H9 (cell line): ENCODE results near the gene RNASEL. TPM values are rescaled to one million over a fixed set of nuclear protein-coding genes. Genes with fewer than 3 reads are reported as not detected.

Experiments
- DNase-seq: peaks from one replicate; pipeline ENCODE4 v3.0.0-alpha.2; 2017
- H2AFZ ChIP-seq: one replicate; pipeline ENCODE4 v1.6.1; 2013; ENCODE audit warnings: mild to moderate bottlenecking, low read length, control low read depth, moderate library complexity
- H2AK5ac ChIP-seq: 2 replicates; pipeline ENCODE4 v1.6.1; 2013; ENCODE audit warnings: low read length, control low read depth, mixed read lengths; ENCODE audit not compliant: insufficient read length
- H2BK120ac ChIP-seq: one replicate; pipeline ENCODE4 v1.6.1; 2013; ENCODE audit warnings: low read depth, mild to moderate bottlenecking, low read length, control low read depth, inconsistent platforms; ENCODE audit not compliant: poor library complexity, severe bottlenecking
- H2BK12ac ChIP-seq: 2 replicates; pipeline ENCODE4 v1.6.1; 2013; ENCODE audit warnings: low read length, control low read depth, mixed read lengths, low read depth; ENCODE audit not compliant: insufficient read length
- H2BK15ac ChIP-seq: 2 replicates; pipeline ENCODE4 v1.6.1; 2013; ENCODE audit warnings: low read depth, low read length, control low read depth
- H2BK20ac ChIP-seq: one replicate; pipeline ENCODE4 v1.6.1; 2013; ENCODE audit warnings: low read depth, mild to moderate bottlenecking, low read length, control low read depth, inconsistent platforms; ENCODE audit not compliant: poor library complexity, severe bottlenecking
- H2BK5ac ChIP-seq: 2 replicates; pipeline ENCODE4 v1.6.1; 2013; ENCODE audit warnings: low read length, control low read depth, mixed read lengths; ENCODE audit not compliant: insufficient read length
- H3K14ac ChIP-seq: 2 replicates; pipeline ENCODE4 v1.6.1; 2013; ENCODE audit warnings: low read length, control low read depth; ENCODE audit not compliant: insufficient read depth
- H3K18ac ChIP-seq: 2 replicates; pipeline ENCODE4 v1.6.1; 2013; ENCODE audit warnings: low read depth, mild to moderate bottlenecking, mixed read lengths, low read length, control low read depth; ENCODE audit not compliant: insufficient read length
- H3K23ac ChIP-seq: 2 replicates; pipeline ENCODE4 v1.6.1; 2013; ENCODE audit warnings: low read length, control low read depth, mixed read lengths, low read depth; ENCODE audit not compliant: insufficient read length
- H3K23me2 ChIP-seq: 2 replicates; pipeline ENCODE4 v1.6.1; 2013; ENCODE audit warnings: low read depth, mild to moderate bottlenecking, mixed read lengths, low read length, control low read depth; ENCODE audit not compliant: insufficient read length, poor library complexity, severe bottlenecking
- H3K27ac ChIP-seq: 2 replicates; pipeline ENCODE4 v1.5.1; 2013; ENCODE audit warnings: low read length, control low read depth, mixed read lengths, low read depth; ENCODE audit not compliant: insufficient read length
- H3K27me3 ChIP-seq: 2 replicates; pipeline ENCODE4 v1.6.1; 2013; ENCODE audit warnings: low read length, control low read depth, inconsistent platforms; ENCODE audit not compliant: insufficient read depth
- H3K4ac ChIP-seq: 2 replicates; pipeline ENCODE4 v1.6.1; 2013; ENCODE audit warnings: low read depth, mild to moderate bottlenecking, control low read depth, inconsistent platforms, low read length, moderate library complexity
- H3K4me1 ChIP-seq: 2 replicates; pipeline ENCODE4 v1.6.1; 2013; ENCODE audit warnings: low read length, control low read depth, inconsistent platforms; ENCODE audit not compliant: insufficient read depth
- H3K4me2 ChIP-seq: 2 replicates; pipeline ENCODE4 v1.6.1; 2013; ENCODE audit warnings: low read length, control low read depth, mixed read lengths; ENCODE audit not compliant: insufficient read length, insufficient read depth
- H3K56ac ChIP-seq: 2 replicates; pipeline ENCODE4 v1.6.1; 2013; ENCODE audit warnings: low read depth, mild to moderate bottlenecking, mixed read lengths, low read length, control low read depth; ENCODE audit not compliant: insufficient read length
- H3K79me1 ChIP-seq: 2 replicates; pipeline ENCODE4 v1.6.1; 2013; ENCODE audit warnings: low read depth, mild to moderate bottlenecking, moderate library complexity, low read length, control low read depth, inconsistent platforms; ENCODE audit not compliant: insufficient read depth, poor library complexity, severe bottlenecking
- H3K79me2 ChIP-seq: 2 replicates; pipeline ENCODE4 v1.6.1; 2013; ENCODE audit warnings: low read length, control low read depth, inconsistent platforms; ENCODE audit not compliant: insufficient read depth
- H3K9ac ChIP-seq: 2 replicates; pipeline ENCODE4 v1.6.1; 2013; ENCODE audit warnings: low read length, control low read depth, mixed read lengths; ENCODE audit not compliant: insufficient read length; ENCODE audit errors: extremely low read depth
- H3K9me3 ChIP-seq: one replicate; pipeline ENCODE4 v1.6.1; 2013; ENCODE audit warnings: low read depth, low read length, inconsistent platforms; ENCODE audit not compliant: control insufficient read depth
- H3T11ph ChIP-seq: one replicate; pipeline ENCODE4 v1.6.1; 2013; ENCODE audit warnings: mild to moderate bottlenecking, low read length, control low read depth, inconsistent platforms
- H4K20me1 ChIP-seq: one replicate; pipeline ENCODE4 v1.6.1; 2013; ENCODE audit not compliant: control insufficient read depth, insufficient read length, insufficient read depth
- H4K5ac ChIP-seq: 2 replicates; pipeline ENCODE4 v1.6.1; 2013; ENCODE audit warnings: low read depth, mild to moderate bottlenecking, mixed read lengths, low read length, control low read depth; ENCODE audit not compliant: insufficient read length
- H4K8ac ChIP-seq: replicated peaks from 2 replicates; pipeline ENCODE4 v1.6.1; 2013; ENCODE audit warnings: low read length, control low read depth, mixed read lengths, low read depth; ENCODE audit not compliant: insufficient read length
- H4K91ac ChIP-seq: 2 replicates; pipeline ENCODE4 v1.6.1; 2013; ENCODE audit warnings: low read depth, mild to moderate bottlenecking, moderate library complexity, mixed read lengths, low read length, control low read depth; ENCODE audit not compliant: insufficient read length
- H3K27ac Mint-ChIP-seq, 3 experiments: 2 replicates in 2 of 3; 3 replicates in 1 of 3; pipeline ENCODE4 v1.8.0; 2020 to 2021; ENCODE audit warnings: mixed read lengths in 3 of 3, mild to moderate bottlenecking in 1 of 3, moderate library complexity in 1 of 3
- H3K27me3 Mint-ChIP-seq: 2 replicates; pipeline ENCODE4 v1.8.0; 2021; ENCODE audit warnings: low read depth, mild to moderate bottlenecking, moderate library complexity, mixed read lengths
- H3K36me3 Mint-ChIP-seq, 3 experiments: 2 replicates in 2 of 3; 3 replicates in 1 of 3; pipeline ENCODE4 v1.8.0; 2020 to 2021; ENCODE audit warnings: low read depth in 3 of 3, mixed read lengths in 3 of 3; ENCODE audit not compliant: insufficient read depth in 1 of 3
- H3K4me1 Mint-ChIP-seq, 2 experiments: 2 replicates each; pipeline ENCODE4 v1.8.0; 2020; ENCODE audit warnings: mixed read lengths in 2 of 2
- H3K4me3 Mint-ChIP-seq, 2 experiments: 2 replicates in 1 of 2; 3 replicates in 1 of 2; pipeline ENCODE4 v1.8.0; 2020 to 2021; ENCODE audit warnings: mild to moderate bottlenecking in 2 of 2, mixed read lengths in 2 of 2, moderate library complexity in 1 of 2
- H3K9me3 Mint-ChIP-seq, 2 experiments: 2 replicates in 1 of 2; 3 replicates in 1 of 2; pipeline ENCODE4 v1.8.0; 2020; ENCODE audit warnings: mild to moderate bottlenecking in 2 of 2, mixed read lengths in 2 of 2, moderate library complexity in 1 of 2
- CTCF ChIP-seq: fragments of 200-600 bp; sonication (generic); conservative IDR thresholded peaks from 3 replicates; pipeline ENCODE4 v1.8.0; 2021; ENCODE audit warnings: antibody characterized with exemption, mild to moderate bottlenecking
- WGBS: extraction: QIAGEN DNeasy Blood & Tissue Kit; methylation state at CpG from one replicate; pipeline ENCODE4 v1.1.7; 2013; ENCODE audit warnings: missing lambda C conversion rate, low lambda C conversion rate, mixed read lengths; ENCODE audit not compliant: insufficient read length; ENCODE audit errors: extremely low coverage; 5-methylcytosine and 5-hydroxymethylcytosine counted together
- total RNA-seq: library from RNA; stranded (reverse); gene quantifications from 2 replicates; pipeline ENCODE4 v1.2.1, GENCODE V29; 2021

The RNASEL gene
- total RNA-seq, 1 experiment from 2014 or later = 0.63 TPM

GRCh38 chr1:182604175-182605164 lies 15.4 kb upstream of the RNASEL start, which contains the start of gene RGS16:
TSS of gene RGS16 (minus strand) at chr1:182604389. CDS start at chr1:182604259, 130 bp downstream.
- Mint-ChIP-seq H3K4me3 (peak within 1 kb of the TSS in 1 of 2 experiments; percentile 57; a peak in 3 of 5 replicates), H3K27ac (no peak within 1 kb of the TSS; a peak in 1 of 7 replicates), H3K9me3 (peaks cover 0 to 2% of the 10 kb centered on the region in 2 experiments; a peak in 1 of 5 replicates), H3K36me3 (peaks cover 0 to 8% (median 2%) of the 10 kb centered on the region in 3 experiments; a peak in 5 of 7 replicates), H3K27me3 (peaks cover 42% of the 10 kb centered on the region), H3K4me1 (peaks cover 3 to 9% of the 10 kb centered on the region in 2 experiments; a peak in 3 of 4 replicates)
- H2BK20ac ChIP-seq = no peak within 1 kb of the TSS
- no peak within 1 kb of the TSS for H4K8ac ChIP-seq
- peaks cover 9% of the 10 kb centered on the region; the same call in 1 of the 2 replicates for H3K27me3 ChIP-seq
- H2AK5ac ChIP-seq = no peak within 1 kb of the TSS
- H3K14ac ChIP-seq = 0 out of 2 replicates have a peak within 1 kb of the TSS, but pooled peaks have one; percentile 56
- H2BK5ac ChIP-seq = no peak within 1 kb of the TSS
- H2BK120ac ChIP-seq = no peak within 1 kb of the TSS
- H3K4ac ChIP-seq = no peak within 1 kb of the TSS
- DNase-seq = peak; percentile 96
- no peaks in the 10 kb centered on the region for H3K79me1 ChIP-seq
- no peak within 1 kb of the TSS for H3T11ph ChIP-seq
- H3K23ac ChIP-seq = no peak within 1 kb of the TSS
- H3K56ac ChIP-seq = no peak within 1 kb of the TSS
- H4K91ac ChIP-seq = no peak within 1 kb of the TSS
- WGBS = no CpG with 5 or more reads among the region's 44 CpGs
- TF ChIP-seq CTCF = no peak
- no peak within 1 kb of the TSS for H2AFZ ChIP-seq
- no peak within 1 kb of the TSS for H3K27ac ChIP-seq
- H3K18ac ChIP-seq = peak within 1 kb of the TSS; percentile 8
- H4K20me1 ChIP-seq = no peaks in the 10 kb centered on the region
- peaks cover 2% of the 10 kb centered on the region for H3K4me1 ChIP-seq
- H2BK15ac ChIP-seq = no peak within 1 kb of the TSS
- no peaks in the 10 kb centered on the region for H3K9me3 ChIP-seq
- H3K4me2 ChIP-seq = peak within 1 kb of the TSS; percentile 69
- no peak within 1 kb of the TSS for H3K9ac ChIP-seq
- 0 out of 2 replicates have a peak, but pooled peaks cover 2% of the 10 kb centered on the region for H3K79me2 ChIP-seq
- H2BK12ac ChIP-seq = no peak within 1 kb of the TSS
- H3K23me2 ChIP-seq = peaks cover 3% of the 10 kb centered on the region
- H4K5ac ChIP-seq = no peak within 1 kb of the TSS
